HG03457 (cell line): ENCODE measurements around the gene OR1B1.
"Not testable (repeated sequence)": the region's sequence is repeated elsewhere in the genome, so short reads cannot be mapped to it uniquely, and the experiment has no call there.

Experiments used
- ATAC-seq: cut with Tn5 transposase; IDR thresholded peaks from one replicate; pipeline ENCODE4 v1.9.1; 2021; ENCODE audit warnings: moderate number of reproducible peaks; ENCODE audit not compliant: unreplicated experiment

The OR1B1 gene

DNA sequence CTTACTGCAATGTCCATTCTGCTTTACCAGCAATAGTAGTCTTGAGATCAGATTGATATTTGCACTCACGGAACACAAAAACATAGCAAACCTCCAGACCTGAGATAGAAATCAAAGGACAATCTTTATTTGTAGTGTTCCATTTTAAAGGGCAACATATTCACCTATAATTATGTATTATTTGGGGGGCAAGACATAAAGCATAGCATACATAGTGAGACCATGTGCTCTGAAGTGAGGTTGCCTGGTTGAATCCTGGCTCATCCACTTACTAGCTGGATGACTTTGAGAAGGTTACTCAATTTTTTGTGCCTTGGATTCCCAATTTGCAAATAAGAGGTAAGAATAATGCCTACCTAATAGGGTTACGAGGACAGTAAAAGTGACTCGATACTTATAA lies at the start of gene OR1B1:
TSS of gene OR1B1 (minus strand) at position 101 of the 400 bp plus-strand sequence.
- ATAC-seq: no peak

DNA sequence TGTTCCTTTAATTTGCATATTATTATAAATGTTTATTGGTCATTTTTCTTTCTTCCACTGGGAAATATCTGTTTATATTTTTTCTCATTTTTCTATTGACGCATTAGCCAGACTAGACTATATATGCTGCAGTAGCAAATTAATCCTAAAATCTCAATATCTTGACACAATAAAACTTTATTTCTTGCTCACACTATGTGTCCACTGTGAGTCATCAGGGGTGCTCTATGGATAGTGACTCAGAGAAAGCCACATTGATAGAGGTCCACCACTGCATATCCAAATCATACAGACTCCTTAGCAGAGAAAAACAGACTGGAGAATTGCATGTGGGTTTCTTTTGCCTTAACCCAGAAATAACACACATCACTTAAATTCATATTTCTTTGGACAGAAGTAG lies 38.3 kb upstream of the OR1B1 start:
- ATAC-seq: no peak

DNA sequence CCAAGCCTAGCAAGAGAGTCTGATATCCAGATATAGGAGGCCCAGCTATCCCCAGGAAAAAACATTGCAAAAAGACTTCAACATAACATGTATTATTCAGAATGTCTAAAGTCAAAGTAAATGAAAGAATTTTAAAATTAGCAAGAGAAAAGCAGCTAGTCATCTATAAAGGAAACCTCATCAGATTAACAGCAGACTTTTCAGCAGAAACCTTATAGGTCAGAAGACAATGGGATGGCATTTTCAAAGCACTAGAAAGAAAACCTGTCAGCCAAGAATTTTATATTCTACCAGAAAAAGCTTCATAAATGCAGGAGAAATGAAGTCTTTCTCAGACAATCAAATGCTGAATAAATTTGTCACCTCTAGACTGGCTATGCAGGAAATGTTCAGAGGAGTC lies 27.4 kb upstream of the OR1B1 start:
- no peak for ATAC-seq

DNA sequence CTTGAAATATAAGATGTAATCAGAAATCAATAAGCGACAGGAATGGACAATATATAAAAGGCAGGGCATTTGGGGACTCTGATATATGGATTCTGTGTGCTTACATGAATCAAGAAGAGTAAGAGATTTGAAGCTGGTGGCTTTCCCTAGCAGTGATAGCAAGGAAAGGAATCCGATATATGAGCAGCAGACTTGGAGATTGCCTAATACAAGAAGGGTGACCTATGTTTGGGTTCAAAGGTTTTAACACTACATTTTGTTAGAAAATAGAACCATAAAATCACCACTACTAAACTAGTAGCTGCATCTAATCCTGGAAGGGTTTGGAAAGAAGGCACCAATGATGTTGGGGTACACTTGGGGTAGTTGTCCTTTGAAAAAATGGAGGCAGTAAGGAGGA lies 15.1 kb upstream of the OR1B1 start:
- ATAC-seq: no peak

DNA sequence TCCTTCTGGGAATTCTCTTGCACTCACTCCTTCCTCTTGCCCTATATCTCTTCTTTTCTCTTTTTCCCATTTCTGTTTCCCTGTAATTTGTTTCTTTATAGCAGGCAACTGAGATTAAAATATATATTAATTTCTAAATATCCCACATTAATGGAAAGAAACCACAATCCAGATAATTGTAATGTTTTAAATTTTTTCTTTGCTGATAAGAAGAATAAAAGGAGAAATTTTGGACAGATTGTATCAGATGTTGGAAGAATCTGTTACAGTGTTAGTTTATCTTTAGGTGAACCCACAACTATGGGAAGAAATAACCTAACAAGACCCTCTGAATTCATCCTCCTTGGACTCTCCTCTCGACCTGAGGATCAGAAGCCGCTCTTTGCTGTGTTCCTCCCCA lies 4.0 kb upstream of the OR1B1 start, which contains the start of gene OR1L1:
TSS of gene OR1L1 (plus strand) at position 301 of the 400 bp plus-strand sequence. CDS start at position 301, 0 bp downstream.
- no peak for ATAC-seq

DNA sequence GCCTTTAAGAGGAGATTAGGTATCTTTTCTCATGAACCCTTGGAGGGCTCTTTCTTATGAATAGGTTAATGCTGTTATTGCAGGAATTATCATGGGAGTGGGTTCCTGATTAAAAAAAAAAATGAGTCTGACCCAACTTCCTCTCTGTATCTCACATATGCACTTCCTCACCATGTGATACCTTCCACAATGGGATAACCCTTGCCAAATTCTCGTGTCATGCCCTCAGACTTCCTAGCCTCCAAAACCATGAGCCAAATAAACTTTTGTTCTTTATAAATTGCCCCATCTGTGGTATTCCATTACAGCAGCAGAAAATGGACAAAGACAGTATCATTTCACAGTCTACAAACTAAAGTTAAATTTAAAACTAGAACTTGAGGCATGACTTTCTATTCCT lies 1.0 kb downstream of the OR1B1 start:
- no peak for ATAC-seq

GRCh38 chr9:122642226-122642625 lies 15.2 kb downstream of the OR1B1 start:
- ATAC-seq: no peak

- no peak for ATAC-seq
Measured at GRCh38 chr9:122619996-122620395, 37.4 kb downstream of the OR1B1 start.

DNA sequence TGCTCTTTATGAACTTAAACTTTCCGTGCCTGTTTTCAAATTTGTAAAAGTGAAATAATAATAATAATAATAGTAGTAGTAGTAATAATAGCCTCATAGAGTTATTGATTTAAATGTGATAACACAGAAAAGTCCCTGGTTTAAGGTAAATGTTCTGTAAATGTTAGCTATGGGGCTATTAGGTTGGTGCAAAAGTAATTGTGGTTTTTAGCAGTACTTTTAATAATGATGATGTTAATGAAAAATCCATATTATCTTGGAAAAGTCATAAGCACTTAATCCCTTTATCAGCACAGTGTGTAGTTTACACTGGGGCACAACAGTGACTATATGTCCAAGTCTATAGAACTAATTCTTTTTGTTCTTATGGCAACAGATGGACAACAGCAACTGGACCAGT lies 43.1 kb downstream of the OR1B1 start, which contains the start of gene OR1Q1:
TSS of gene OR1Q1 (plus strand) at position 377 of the 400 bp plus-strand sequence. CDS start at position 377, 0 bp downstream.
- no peak for ATAC-seq

DNA sequence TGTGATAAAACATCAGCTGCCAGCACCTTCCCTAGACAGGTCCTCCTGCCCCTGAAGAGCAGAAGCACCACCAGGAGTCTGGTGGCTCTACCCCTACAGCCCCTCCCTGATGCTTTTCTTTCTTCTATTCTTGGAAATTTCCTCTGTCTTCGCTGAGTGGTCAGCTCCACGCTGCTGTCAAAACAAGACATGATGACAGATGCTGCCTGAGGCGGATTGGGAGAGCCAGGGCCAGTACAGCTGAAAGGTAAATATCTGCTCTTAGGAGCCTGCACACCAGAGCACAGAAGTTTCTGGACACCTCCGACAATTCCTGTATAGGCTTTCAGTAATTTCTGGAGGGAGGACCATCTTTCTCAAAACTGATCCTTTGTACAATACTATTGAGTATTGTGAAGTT lies 47.6 kb downstream of the OR1B1 start:
- ATAC-seq: no peak

GRCh38 chr9:122606587-122606986 lies 50.8 kb downstream of the OR1B1 start:
- no peak for ATAC-seq

DNA sequence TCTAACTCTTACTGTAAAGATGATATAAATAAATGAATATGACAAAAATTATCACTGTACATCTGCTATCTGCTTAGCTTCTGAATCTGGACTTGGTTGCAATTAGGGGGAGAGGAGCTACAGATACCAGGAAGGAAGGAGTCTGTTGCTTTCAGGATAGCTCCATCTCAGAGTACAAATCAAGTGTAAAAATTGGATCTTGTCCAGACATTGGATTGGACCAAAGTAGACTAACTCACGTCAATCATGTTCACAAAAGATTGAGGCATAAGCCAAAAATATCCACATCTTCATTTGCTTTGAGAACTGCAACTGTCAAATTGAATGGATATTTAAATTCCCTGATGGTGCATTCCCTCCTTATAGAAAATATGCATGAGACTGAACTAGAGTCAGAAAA lies 51.7 kb downstream of the OR1B1 start:
- ATAC-seq: no peak

GRCh38 chr9:122583284-122583683 lies 74.1 kb downstream of the OR1B1 start, which contains the start of gene OR1L8:
TSS of gene OR1L8 (minus strand) at chr9:122583384. CDS start at chr9:122568477, 14,907 bp downstream.
- not testable (repeated sequence) for ATAC-seq

DNA sequence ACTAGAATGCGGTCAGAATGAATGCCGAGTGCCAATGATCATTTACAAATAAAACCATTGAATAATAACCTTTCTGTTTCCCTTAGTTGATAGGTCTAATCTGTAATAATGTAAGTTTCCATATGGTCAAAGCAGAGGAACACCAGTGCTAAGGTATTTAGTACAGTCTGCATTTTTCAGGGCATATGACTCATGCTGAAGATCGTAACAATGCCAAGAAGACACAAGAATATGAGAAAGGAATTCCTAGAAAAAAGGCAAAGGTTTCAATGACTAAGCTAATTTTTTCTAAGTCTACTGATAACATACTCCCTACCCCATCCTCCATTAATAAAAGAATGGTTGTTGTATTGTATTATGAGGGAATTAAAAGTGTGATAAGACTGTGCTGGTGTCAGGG lies 77.1 kb downstream of the OR1B1 start:
- no peak for ATAC-seq

DNA sequence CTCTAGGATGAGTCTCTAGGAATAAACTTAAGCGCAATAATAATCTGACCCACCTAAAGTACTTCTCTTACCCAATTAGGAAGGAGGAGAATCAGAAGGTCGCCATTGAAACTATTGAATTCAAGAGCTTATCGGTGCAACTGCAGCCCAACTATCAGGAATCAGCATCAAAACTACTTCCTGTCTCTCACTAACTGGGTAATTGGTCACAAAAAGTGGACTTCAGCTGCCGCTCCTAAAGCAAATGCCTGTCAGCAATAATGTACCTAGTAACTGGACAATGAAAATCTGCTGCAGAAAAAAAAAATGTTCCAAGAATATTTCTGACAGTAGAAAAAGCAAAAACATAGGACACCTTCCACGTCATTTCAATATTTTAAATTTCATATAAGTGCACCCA lies 77.6 kb downstream of the OR1B1 start:
- ATAC-seq: no peak
